ENCODE results near the gene ETHE1.

Gene ETHE1

GRCh38 chr19:43462785-43463380, 64.1 kb downstream of the ETHE1 start:
- Histone ChIP-seq H4K20me1 (ENCODE audit: insufficient read depth, low read length) (no peaks in the 10 kb centered on the region), H2AFZ (ENCODE audit: low read depth, low read length) (no peak overlapping the region), H3K4me1 (ENCODE audit: insufficient read depth, low read length) (peaks cover 18% of the 10 kb centered on the region), H3K79me2 (ENCODE audit: insufficient read depth, low read length) (no peaks in the 10 kb centered on the region), H3K36me3 (ENCODE audit: insufficient read depth, low read length) (no peaks in the 10 kb centered on the region), H3K9ac (ENCODE audit: low read depth, low read length) (no peak overlapping the region), H3K27me3 (ENCODE audit: insufficient read depth, low read length, poor library complexity) (no peaks in the 10 kb centered on the region), H3K27ac (ENCODE audit: low read length) (no peak overlapping the region), H3K9me3 (ENCODE audit: insufficient read depth, low read length, severe bottlenecking) (no peaks in the 10 kb centered on the region), H3K4me2 (ENCODE audit: insufficient read depth, low read length) (no peak overlapping the region), H3K4me3 (ENCODE audit: low read depth in 1 of 2, low read length in 2 of 2) (no peak overlapping the region)
- no peak for TF ChIP-seq EZH2 (IDR thresholded peaks at IDR 0.05; ENCODE audit: borderline replicate concordance, low read depth, low read length, severe bottlenecking)
- TF ChIP-seq, protein P1, sequence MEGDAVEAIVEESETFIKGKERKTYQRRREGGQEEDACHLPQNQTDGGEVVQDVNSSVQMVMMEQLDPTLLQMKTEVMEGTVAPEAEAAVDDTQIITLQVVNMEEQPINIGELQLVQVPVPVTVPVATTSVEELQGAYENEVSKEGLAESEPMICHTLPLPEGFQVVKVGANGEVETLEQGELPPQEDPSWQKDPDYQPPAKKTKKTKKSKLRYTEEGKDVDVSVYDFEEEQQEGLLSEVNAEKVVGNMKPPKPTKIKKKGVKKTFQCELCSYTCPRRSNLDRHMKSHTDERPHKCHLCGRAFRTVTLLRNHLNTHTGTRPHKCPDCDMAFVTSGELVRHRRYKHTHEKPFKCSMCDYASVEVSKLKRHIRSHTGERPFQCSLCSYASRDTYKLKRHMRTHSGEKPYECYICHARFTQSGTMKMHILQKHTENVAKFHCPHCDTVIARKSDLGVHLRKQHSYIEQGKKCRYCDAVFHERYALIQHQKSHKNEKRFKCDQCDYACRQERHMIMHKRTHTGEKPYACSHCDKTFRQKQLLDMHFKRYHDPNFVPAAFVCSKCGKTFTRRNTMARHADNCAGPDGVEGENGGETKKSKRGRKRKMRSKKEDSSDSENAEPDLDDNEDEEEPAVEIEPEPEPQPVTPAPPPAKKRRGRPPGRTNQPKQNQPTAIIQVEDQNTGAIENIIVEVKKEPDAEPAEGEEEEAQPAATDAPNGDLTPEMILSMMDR (IDR thresholded peaks at IDR 0.05; ENCODE audit: borderline replicate concordance, extremely low read depth, low read length, poor library complexity, severe bottlenecking), result no peak
- DNase-seq, result no peak
- ATAC-seq (ENCODE audit: insufficient read depth, low read depth), result no peak

- H3K9ac ChIP-seq (ENCODE audit: low read depth, low read length), result no peak overlapping the region
- ATAC-seq (ENCODE audit: insufficient read depth, low read depth) (no peak), DNase-seq (no peak)
- H4K20me1 ChIP-seq (ENCODE audit: insufficient read depth, low read length), result no peaks in the 10 kb centered on the region
- no peak overlapping the region for H3K4me3 ChIP-seq (ENCODE audit: low read depth in 1 of 2, low read length in 2 of 2)
- no peak overlapping the region for H2AFZ ChIP-seq (ENCODE audit: low read depth, low read length)
- H3K4me1 ChIP-seq (ENCODE audit: insufficient read depth, low read length), result peaks cover 18% of the 10 kb centered on the region
- H3K79me2 ChIP-seq (ENCODE audit: insufficient read depth, low read length), result no peaks in the 10 kb centered on the region
- TF ChIP-seq EZH2 (IDR thresholded peaks at IDR 0.05; ENCODE audit: borderline replicate concordance, low read depth, low read length, severe bottlenecking), result no peak
- TF ChIP-seq, protein P1 (IDR thresholded peaks at IDR 0.05; ENCODE audit: borderline replicate concordance, extremely low read depth, low read length, poor library complexity, severe bottlenecking), result no peak
- H3K4me2 ChIP-seq (ENCODE audit: insufficient read depth, low read length), result no peak overlapping the region
- H3K27me3 ChIP-seq (ENCODE audit: insufficient read depth, low read length, poor library complexity), result no peaks in the 10 kb centered on the region
- H3K36me3 ChIP-seq (ENCODE audit: insufficient read depth, low read length), result no peaks in the 10 kb centered on the region
- no peaks in the 10 kb centered on the region for H3K9me3 ChIP-seq (ENCODE audit: insufficient read depth, low read length, severe bottlenecking)
- no peak overlapping the region for H3K27ac ChIP-seq (ENCODE audit: low read length)
Measured at GRCh38 chr19:43462383-43462782, 64.6 kb downstream of the ETHE1 start.

GRCh38 chr19:43461303-43461702, 65.7 kb downstream of the ETHE1 start:
- Histone ChIP-seq H3K36me3 (ENCODE audit: insufficient read depth, low read length) (no peaks in the 10 kb centered on the region), H3K4me3 (ENCODE audit: low read depth in 1 of 2, low read length in 2 of 2) (no peak overlapping the region), H3K79me2 (ENCODE audit: insufficient read depth, low read length) (no peaks in the 10 kb centered on the region), H4K20me1 (ENCODE audit: insufficient read depth, low read length) (no peaks in the 10 kb centered on the region), H3K27ac (ENCODE audit: low read length) (no peak overlapping the region), H3K9ac (ENCODE audit: low read depth, low read length) (no peak overlapping the region), H3K4me2 (ENCODE audit: insufficient read depth, low read length) (no peak overlapping the region), H3K9me3 (ENCODE audit: insufficient read depth, low read length, severe bottlenecking) (no peaks in the 10 kb centered on the region), H3K4me1 (ENCODE audit: insufficient read depth, low read length) (peaks cover 18% of the 10 kb centered on the region), H2AFZ (ENCODE audit: low read depth, low read length) (no peak overlapping the region), H3K27me3 (ENCODE audit: insufficient read depth, low read length, poor library complexity) (no peaks in the 10 kb centered on the region)
- DNase-seq (no peak), ATAC-seq (ENCODE audit: insufficient read depth, low read depth) (no peak)
- TF ChIP-seq, protein P1 (IDR thresholded peaks at IDR 0.05; ENCODE audit: borderline replicate concordance, extremely low read depth, low read length, poor library complexity, severe bottlenecking), result no peak
- no peak for TF ChIP-seq EZH2 (IDR thresholded peaks at IDR 0.05; ENCODE audit: borderline replicate concordance, low read depth, low read length, severe bottlenecking)
